AG04449 (cell line): ENCODE data around the gene LOXL1.
A peak's percentile ranks its signal among the peaks of the same experiment; 100 is the strongest.

Source experiments
- CTCF ChIA-PET: fragments of 350-600 bp; formaldehyde crosslinking; extraction: SDS; loops from one replicate; lab custom pipeline; 2021; ENCODE audit warnings: antibody characterized with exemption; lab: Yijun Ruan, JAX
- POLR2A ChIA-PET: fragments of 400-600, 350-600 bp; formaldehyde crosslinking; extraction: SDS; loops from one replicate; lab custom pipeline; 2020; ENCODE audit warnings: antibody characterized with exemption, inconsistent platforms; lab: Yijun Ruan, JAX
- DNase-seq: peaks from one replicate; pipeline ENCODE4 v3.0.0-alpha.2; 2010; ENCODE audit warnings: low read depth, low spot score
- H3K4me3 ChIP-seq: 2 replicates; pipeline ENCODE4 v1.5.1; 2011; ENCODE audit warnings: low read depth, mild to moderate bottlenecking, control low read depth, low read length
- CTCF ChIP-seq: IDR thresholded peaks from one replicate; pipeline ENCODE4 v1.5.1; 2011; ENCODE audit warnings: mild to moderate bottlenecking, moderate library complexity, low read length, control low read depth, inconsistent platforms; ENCODE audit not compliant: insufficient read depth; ENCODE audit errors: missing control alignments

The LOXL1 gene

GRCh38 chr15:73994912-73995622 lies 68.8 kb downstream of the LOXL1 start:
- ChIA-PET POLR2A (interaction anchor here (0.9 to 1.4 kb wide), 7 partner anchors 10 to 56 kb away, joined by 3 to 10 read pairs (median 4); no protein-coding TSS in a partner anchor), CTCF (interaction anchor here (0.8 to 11.3 kb wide), 12 partner anchors 10 to 97 kb away, joined by 3 to 126 read pairs (median 6); no protein-coding TSS in a partner anchor)
- H3K4me3 ChIP-seq, result peak overlapping the region; percentile 69
- TF ChIP-seq CTCF, result no peak
- DNase-seq, result no peak

GRCh38 chr15:73996267-73996666 lies 70.0 kb downstream of the LOXL1 start:
- DNase-seq, result no peak
- TF ChIP-seq CTCF, result no peak
- H3K4me3 ChIP-seq, result peak overlapping the region; percentile 69
- ChIA-PET POLR2A (no interaction called here), CTCF (interaction anchor here (0.7 to 10.0 kb wide), 8 partner anchors 9 to 50 kb away, joined by 3 to 126 read pairs (median 4); no protein-coding TSS in a partner anchor)

- POLR2A ChIA-PET, result no interaction called here
- H3K4me3 ChIP-seq, result peak overlapping the region; percentile 69
Measured at GRCh38 chr15:73996939-73997338, 70.7 kb downstream of the LOXL1 start.

GRCh38 chr15:73997986-73998385 lies 71.7 kb downstream of the LOXL1 start:
- ChIA-PET CTCF (no interaction called here), POLR2A (no interaction called here)
- no peak overlapping the region for H3K4me3 ChIP-seq

More at GRCh38 chr15:73996939-73997338, 70.7 kb downstream of the LOXL1 start:
- CTCF ChIA-PET, result interaction anchor here (0.7 to 10.0 kb wide), 6 partner anchors 8 to 49 kb away, joined by 3 to 126 read pairs (median 4); no protein-coding TSS in a partner anchor
- DNase-seq, result no peak
- no peak for TF ChIP-seq CTCF

More at GRCh38 chr15:73997986-73998385, 71.7 kb downstream of the LOXL1 start:
- DNase-seq, result no peak
- TF ChIP-seq CTCF, result no peak
